HepG2 (cell line): ENCODE measurements around the gene C4orf54. TPM values are rescaled to one million over a fixed set of nuclear protein-coding genes. Genes with fewer than 3 reads are reported as not detected.

Experiments used
- ATAC-seq: fragments of 200-7000 bp; cut with Tn5 transposase; 3 replicates; pipeline ENCODE4 v1.9.1; 2020; ENCODE audit warnings: mild to moderate bottlenecking, moderate library complexity
- BruUV-seq: library from RNA; stranded (reverse); fragments of 400-500 nt; replicated peaks from 2 replicates; lab custom pipeline; 2021; lab: Mats Ljungman, UMichigan
- CTCF ChIA-PET: fragments of 300-600 bp; formaldehyde crosslinking; extraction: SDS; loops from one replicate; lab custom pipeline; 2021; ENCODE audit warnings: low total read pairs, inconsistent platforms, low intra/inter-chr PET ratio; lab: Yijun Ruan, JAX
- POLR2A ChIA-PET: fragments of 350-600 bp; sonication (Branson Sonifier 250); formaldehyde crosslinking; loops from one replicate; lab custom pipeline; 2020; ENCODE audit warnings: antibody characterized with exemption, inconsistent platforms; lab: Yijun Ruan, JAX
- DNase-seq: peaks from one replicate; pipeline ENCODE4 v3.0.0-alpha.2; 2015; ENCODE audit warnings: low spot score
- FAIRE-seq: peaks from 3 replicates; lab custom pipeline; 2011; peaks lifted over from hg19 to GRCh38; lab: Jason Lieb, UNC
- H2AFZ ChIP-seq: one replicate; pipeline ENCODE4 v1.6.1; 2011; ENCODE audit warnings: low read length, inconsistent platforms
- H3K27ac ChIP-seq: fragments of 300-600 bp; 3 replicates; pipeline ENCODE4 v1.8.0; 2011; ENCODE audit warnings: mixed run types, mild to moderate bottlenecking, mixed read lengths, low read length, inconsistent platforms; ENCODE audit not compliant: insufficient read depth; ENCODE audit errors: extremely low read length
- H3K27me3 ChIP-seq, 2 experiments: fragments of 200-600 bp in 1 of 2; 2 replicates in 1 of 2; 3 replicates in 1 of 2; pipeline versions ENCODE4 v1.6.0 to v1.8.0; 2011; ENCODE audit warnings: low read length in 2 of 2, mild to moderate bottlenecking in 2 of 2, moderate library complexity in 2 of 2, inconsistent platforms in 1 of 2; ENCODE audit not compliant: insufficient read depth in 2 of 2, control insufficient read depth in 1 of 2
- H3K36me3 ChIP-seq, 2 experiments: fragments of 200-600 bp in 1 of 2; replicated peaks in 1 of 2; 2 replicates in 1 of 2; 3 replicates in 1 of 2; pipeline versions ENCODE4 v1.5.1 to v1.8.0; 2011; ENCODE audit warnings: low read length in 2 of 2, inconsistent platforms in 1 of 2; ENCODE audit not compliant: insufficient read depth in 2 of 2, control insufficient read depth in 1 of 2
- H3K4me1 ChIP-seq: 2 replicates; pipeline ENCODE4 v1.5.1; 2012; ENCODE audit warnings: low read length, inconsistent platforms; ENCODE audit not compliant: insufficient read depth
- H3K4me2 ChIP-seq: 2 replicates; pipeline ENCODE4 v1.6.0; 2011; ENCODE audit warnings: low read depth, low read length, inconsistent platforms
- H3K4me3 ChIP-seq, 3 experiments: fragments of 200-600 bp in 1 of 3; sonication (generic), shearing (Covaris generic) in 1 of 3; replicated peaks in 1 of 3; 2 replicates each; pipeline ENCODE4 v1.5.1; 2011 to 2016; ENCODE audit warnings: low read length in 3 of 3, inconsistent platforms in 2 of 3, low read depth in 2 of 3, mild to moderate bottlenecking in 2 of 3, control low read depth in 1 of 3, mixed read lengths in 1 of 3; ENCODE audit not compliant: insufficient read depth in 1 of 3
- H3K79me2 ChIP-seq: one replicate; pipeline ENCODE4 v1.6.1; 2011; ENCODE audit warnings: low read length, inconsistent platforms; ENCODE audit not compliant: insufficient read depth
- H3K9ac ChIP-seq: 2 replicates; pipeline ENCODE4 v1.6.0; 2011; ENCODE audit warnings: mild to moderate bottlenecking, low read depth, low read length, inconsistent platforms; ENCODE audit not compliant: insufficient read depth
- H3K9me3 ChIP-seq: 2 replicates; pipeline ENCODE4 v1.5.1; 2012; ENCODE audit warnings: mild to moderate bottlenecking, low read length
- H4K20me1 ChIP-seq: 2 replicates; pipeline ENCODE4 v1.6.0; 2011; ENCODE audit warnings: inconsistent platforms, mild to moderate bottlenecking, low read length, moderate library complexity; ENCODE audit not compliant: insufficient read depth
- FOSL1 ChIP-seq: sonication (generic); formaldehyde crosslinking; IDR thresholded peaks from 2 replicates; pipeline ENCODE4 v1.9.0; 2021; ENCODE audit warnings: missing genetic modification reagents, borderline replicate concordance
- HIC2 ChIP-seq: sonication (generic); formaldehyde crosslinking; IDR thresholded peaks from 2 replicates; pipeline ENCODE4 v1.9.0; 2022; ENCODE audit warnings: low read depth, missing genetic modification reagents
- NFYB ChIP-seq: sonication (generic); formaldehyde crosslinking; IDR thresholded peaks from 2 replicates; pipeline ENCODE4 v1.4.0; 2020; ENCODE audit warnings: missing genetic modification reagents
- ZBTB7A ChIP-seq: sonication (generic); formaldehyde crosslinking; IDR thresholded peaks from 2 replicates; pipeline ENCODE4 v1.8.0; 2022; ENCODE audit warnings: mild to moderate bottlenecking, missing genetic modification reagents
- ZNF747 ChIP-seq: sonication (generic); formaldehyde crosslinking; IDR thresholded peaks from 2 replicates; pipeline ENCODE4 v1.8.1; 2023; ENCODE audit warnings: missing genetic modification reagents, mild to moderate bottlenecking, borderline replicate concordance
- ZNF878 ChIP-seq: sonication (generic); formaldehyde crosslinking; IDR thresholded peaks from 2 replicates; pipeline ENCODE4 v1.8.1; 2023; ENCODE audit warnings: mild to moderate bottlenecking, missing genetic modification reagents, moderate library complexity
- ZNF883 ChIP-seq: sonication (generic); formaldehyde crosslinking; IDR thresholded peaks from 2 replicates; pipeline ENCODE4 v1.5.1; 2020; ENCODE audit warnings: mild to moderate bottlenecking, missing genetic modification reagents; ENCODE audit errors: not compliant biosample characterization
- WGBS: methylation state at CpG from one replicate; pipeline ENCODE4 v1.1.6; 2017; ENCODE audit warnings: low lambda C conversion rate; 5-methylcytosine and 5-hydroxymethylcytosine counted together
- in situ Hi-C: cut with HindIII; loops from 2 replicates; pipeline ENCODE4 v1.10.0; 2017; ENCODE audit warnings: low pct_unique_long_range_greater_than_20kb; ENCODE audit not compliant: extremely low pct_ligation_motif_present
- intact Hi-C: fragments of 100-400 bp; cut with micrococcal nuclease; formaldehyde crosslinking; loops from one replicate; pipeline ENCODE4 v1.10.0; 2022; ENCODE audit not compliant: unreplicated experiment
- polyA plus RNA-seq, 8 experiments: library from polyadenylated mRNA; depleted of rRNA in 3 of 8; stranded (reverse) in 7 of 8; unstranded in 1 of 8; fragments of >200 nt; fragmentation: Illumina TruSeq in 4 of 8; extraction: Trizol in 4 of 8; gene quantifications; 2 replicates each; pipeline versions ENCODE4 v1.2.1 to v1.2.3, GENCODE V29; 2011 to 2016; ENCODE audit warnings: low read depth in 4 of 8, missing spikeins in 1 of 8, mixed read lengths in 1 of 8; ENCODE audit not compliant: insufficient read depth in 1 of 8
- total RNA-seq, 5 experiments: library from RNA; depleted of rRNA; stranded (reverse); fragments of >200 nt; fragmentation: Illumina TruSeq; extraction: Trizol; gene quantifications; 2 replicates each; pipeline ENCODE4 v1.2.3, GENCODE V29; 2016; ENCODE audit warnings: low read depth in 1 of 5
- TF ChIP-seq, protein P1 (sequence below): IDR thresholded peaks from 2 replicates; pipeline ENCODE4 v1.6.1; 2016; ENCODE audit warnings: low read depth, missing genetic modification reagents, missing compliant biosample characterization

The C4orf54 gene
- total and polyA plus RNA-seq, 2 of the 13 experiments (the other 11 are each of a cell fraction or from before 2014, with no cell fraction given), result not detected

DNA sequence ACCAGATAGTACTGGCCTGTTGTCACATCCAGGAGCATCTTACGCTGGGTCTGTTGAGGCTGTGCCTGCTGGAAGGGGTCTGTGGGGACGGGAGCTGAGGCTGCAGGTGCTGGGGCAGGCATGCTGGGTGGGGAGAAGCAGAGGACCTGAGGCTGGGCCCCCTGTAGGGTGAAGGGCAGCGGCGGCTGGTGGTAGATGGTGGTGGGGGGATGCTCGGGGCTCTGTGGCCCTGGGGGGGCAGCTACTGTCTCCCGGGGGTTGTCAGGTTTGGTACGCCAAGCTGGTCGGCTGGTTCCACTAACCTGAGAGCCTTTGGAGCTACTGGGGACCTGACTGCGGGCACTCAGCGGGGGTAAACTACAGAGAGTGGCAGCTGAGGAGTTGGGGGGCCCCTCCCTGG is 7.8 kb downstream of the C4orf54 start:
- Histone ChIP-seq H3K4me2 (no peak overlapping the region), H3K27me3 (peaks cover 0 to 37% of the 10 kb centered on the region in 2 experiments; a peak in 3 of 5 replicates), H3K36me3 (no peaks in the 10 kb centered on the region), H3K4me3 (no peak overlapping the region), H3K4me1 (no peaks in the 10 kb centered on the region), H4K20me1 (no peaks in the 10 kb centered on the region), H3K9ac (no peak overlapping the region), H2AFZ (no peak overlapping the region), H3K79me2 (no peaks in the 10 kb centered on the region), H3K27ac (no peak overlapping the region), H3K9me3 (no peaks in the 10 kb centered on the region)
- ChIA-PET CTCF (no interaction called here), POLR2A (no interaction called here)
- intact Hi-C loops, result no loop called here
- DNase-seq (no peak), FAIRE-seq (no peak), ATAC-seq (no peak)
- in situ Hi-C loops, result no loop called here
- no peak for TF ChIP-seq ZBTB7A (CRISPR knock-in tag)
- TF ChIP-seq, protein P1, sequence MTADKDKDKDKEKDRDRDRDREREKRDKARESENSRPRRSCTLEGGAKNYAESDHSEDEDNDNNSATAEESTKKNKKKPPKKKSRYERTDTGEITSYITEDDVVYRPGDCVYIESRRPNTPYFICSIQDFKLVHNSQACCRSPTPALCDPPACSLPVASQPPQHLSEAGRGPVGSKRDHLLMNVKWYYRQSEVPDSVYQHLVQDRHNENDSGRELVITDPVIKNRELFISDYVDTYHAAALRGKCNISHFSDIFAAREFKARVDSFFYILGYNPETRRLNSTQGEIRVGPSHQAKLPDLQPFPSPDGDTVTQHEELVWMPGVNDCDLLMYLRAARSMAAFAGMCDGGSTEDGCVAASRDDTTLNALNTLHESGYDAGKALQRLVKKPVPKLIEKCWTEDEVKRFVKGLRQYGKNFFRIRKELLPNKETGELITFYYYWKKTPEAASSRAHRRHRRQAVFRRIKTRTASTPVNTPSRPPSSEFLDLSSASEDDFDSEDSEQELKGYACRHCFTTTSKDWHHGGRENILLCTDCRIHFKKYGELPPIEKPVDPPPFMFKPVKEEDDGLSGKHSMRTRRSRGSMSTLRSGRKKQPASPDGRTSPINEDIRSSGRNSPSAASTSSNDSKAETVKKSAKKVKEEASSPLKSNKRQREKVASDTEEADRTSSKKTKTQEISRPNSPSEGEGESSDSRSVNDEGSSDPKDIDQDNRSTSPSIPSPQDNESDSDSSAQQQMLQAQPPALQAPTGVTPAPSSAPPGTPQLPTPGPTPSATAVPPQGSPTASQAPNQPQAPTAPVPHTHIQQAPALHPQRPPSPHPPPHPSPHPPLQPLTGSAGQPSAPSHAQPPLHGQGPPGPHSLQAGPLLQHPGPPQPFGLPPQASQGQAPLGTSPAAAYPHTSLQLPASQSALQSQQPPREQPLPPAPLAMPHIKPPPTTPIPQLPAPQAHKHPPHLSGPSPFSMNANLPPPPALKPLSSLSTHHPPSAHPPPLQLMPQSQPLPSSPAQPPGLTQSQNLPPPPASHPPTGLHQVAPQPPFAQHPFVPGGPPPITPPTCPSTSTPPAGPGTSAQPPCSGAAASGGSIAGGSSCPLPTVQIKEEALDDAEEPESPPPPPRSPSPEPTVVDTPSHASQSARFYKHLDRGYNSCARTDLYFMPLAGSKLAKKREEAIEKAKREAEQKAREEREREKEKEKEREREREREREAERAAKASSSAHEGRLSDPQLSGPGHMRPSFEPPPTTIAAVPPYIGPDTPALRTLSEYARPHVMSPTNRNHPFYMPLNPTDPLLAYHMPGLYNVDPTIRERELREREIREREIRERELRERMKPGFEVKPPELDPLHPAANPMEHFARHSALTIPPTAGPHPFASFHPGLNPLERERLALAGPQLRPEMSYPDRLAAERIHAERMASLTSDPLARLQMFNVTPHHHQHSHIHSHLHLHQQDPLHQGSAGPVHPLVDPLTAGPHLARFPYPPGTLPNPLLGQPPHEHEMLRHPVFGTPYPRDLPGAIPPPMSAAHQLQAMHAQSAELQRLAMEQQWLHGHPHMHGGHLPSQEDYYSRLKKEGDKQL (CRISPR knock-in tag), result no peak
- no peak for TF ChIP-seq ZNF883
- no peak for TF ChIP-seq NFYB
- TF ChIP-seq ZNF747, result no peak
- TF ChIP-seq FOSL1 (CRISPR knock-in tag), result no peak
- TF ChIP-seq HIC2 (CRISPR knock-in tag), result no peak
- TF ChIP-seq ZNF878 (CRISPR knock-in tag), result no peak
- no TSS peak for BruUV-seq
- WGBS, result 49% methylated on average over 4 of the region's 10 CpGs
